GM21526 (cell line): ENCODE data around the gene HPSE2.
"Not testable (repeated sequence)": the region's sequence is repeated elsewhere in the genome, so short reads cannot be mapped to it uniquely, and the experiment has no call there.

Experiments used
- ATAC-seq: cut with Tn5 transposase; IDR thresholded peaks from one replicate; pipeline ENCODE4 v1.9.1; 2021; ENCODE audit warnings: moderate library complexity; ENCODE audit not compliant: unreplicated experiment, low FRiP score

HPSE2 gene

GRCh38 chr10:99235658-99236626 lies at the start of gene HPSE2:
HPSE2 (minus strand) TSS chr10:99235852.
- ATAC-seq = no peak

GRCh38 chr10:99280472-99280871 lies 44.8 kb upstream of the HPSE2 start:
- peak; percentile 66 for ATAC-seq

GRCh38 chr10:99279626-99280111 lies 44.0 kb upstream of the HPSE2 start:
- no peak for ATAC-seq

GRCh38 chr10:99276848-99277486 lies 41.3 kb upstream of the HPSE2 start:
- ATAC-seq = no peak

GRCh38 chr10:99266383-99266782 lies 30.7 kb upstream of the HPSE2 start:
- no peak for ATAC-seq

GRCh38 chr10:99248824-99249223 lies 13.2 kb upstream of the HPSE2 start:
- no peak for ATAC-seq

- ATAC-seq = not testable (repeated sequence)
These were observed 12.2 kb upstream of the HPSE2 start for GRCh38 chr10:99247893-99248292.

- ATAC-seq = no peak
These were observed 1.1 kb upstream of the HPSE2 start for GRCh38 chr10:99236627-99237309.

- no peak for ATAC-seq
These were observed 628 bp downstream of the HPSE2 start for GRCh38 chr10:99234791-99235657.

- ATAC-seq = peak; percentile 96
These were observed 1.4 kb downstream of the HPSE2 start for GRCh38 chr10:99234041-99234790.

- no peak for ATAC-seq
These were observed 2.0 kb downstream of the HPSE2 start for GRCh38 chr10:99233689-99234037.

GRCh38 chr10:99233000-99233688 lies 2.5 kb downstream of the HPSE2 start:
- no peak for ATAC-seq

GRCh38 chr10:99232360-99232999 lies 3.2 kb downstream of the HPSE2 start:
- peak; percentile 36 for ATAC-seq

GRCh38 chr10:99224766-99225165 lies 10.9 kb downstream of the HPSE2 start:
- no peak for ATAC-seq

GRCh38 chr10:99207340-99207739 lies 28.3 kb downstream of the HPSE2 start:
- ATAC-seq = no peak

- no peak for ATAC-seq
These were observed 32.3 kb downstream of the HPSE2 start for GRCh38 chr10:99203310-99203709.

- no peak for ATAC-seq
These were observed 62.7 kb downstream of the HPSE2 start for GRCh38 chr10:99172950-99173349.

GRCh38 chr10:99172128-99172738 lies 63.4 kb downstream of the HPSE2 start:
- no peak for ATAC-seq
